Measurements from ENCODE around the gene CALU.

The CALU gene

GRCh38 chr7:128815289-128815942, 76.3 kb downstream of the CALU start:
- H2AFZ ChIP-seq (ENCODE audit: low read depth, low read length), result no peak overlapping the region
- DNase-seq, result no peak

DNA sequence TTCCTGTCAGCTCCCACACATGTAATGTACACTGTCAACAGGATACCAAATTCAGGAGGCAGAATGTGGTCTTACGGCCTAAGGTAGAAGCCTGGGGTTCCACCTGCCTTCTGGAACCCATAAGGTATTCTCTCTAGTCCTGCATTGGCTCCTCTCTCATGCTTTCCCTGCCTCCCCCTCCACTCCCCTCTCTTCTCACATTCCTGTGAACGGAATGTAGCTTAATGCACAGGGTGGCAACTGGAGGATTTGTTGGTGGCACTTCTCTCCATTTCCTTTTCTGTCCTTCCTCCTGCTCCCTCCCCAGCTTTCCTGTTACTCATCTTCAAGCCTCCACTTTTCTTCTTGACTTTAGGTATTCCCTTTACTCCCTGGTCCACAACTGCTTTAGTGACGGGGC, 79.5 kb downstream of the CALU start:
- no peaks in the 10 kb centered on the region for H4K20me1 ChIP-seq (ENCODE audit: insufficient read depth, low read length)
- no peaks in the 10 kb centered on the region for H3K36me3 ChIP-seq (ENCODE audit: insufficient read depth, low read length)
- no peak for ATAC-seq (ENCODE audit: insufficient read depth, low read depth)
- H3K4me1 ChIP-seq (ENCODE audit: insufficient read depth, low read length), result no peaks in the 10 kb centered on the region
- no peak for DNase-seq
- no peak overlapping the region for H3K4me2 ChIP-seq (ENCODE audit: insufficient read depth, low read length)
- no peaks in the 10 kb centered on the region for H3K27me3 ChIP-seq (ENCODE audit: insufficient read depth, low read length, poor library complexity)
- no peak for TF ChIP-seq EZH2 (IDR thresholded peaks at IDR 0.05; ENCODE audit: borderline replicate concordance, low read depth, low read length, severe bottlenecking)
- TF ChIP-seq CTCF (IDR thresholded peaks at IDR 0.05; ENCODE audit: borderline replicate concordance, extremely low read depth, low read length, poor library complexity, severe bottlenecking), result no peak
- no peaks in the 10 kb centered on the region for H3K79me2 ChIP-seq (ENCODE audit: insufficient read depth, low read length)
- H3K9me3 ChIP-seq (ENCODE audit: insufficient read depth, low read length, severe bottlenecking), result no peaks in the 10 kb centered on the region
- H3K4me3 ChIP-seq (ENCODE audit: low read depth in 1 of 2, low read length in 2 of 2), result no peak overlapping the region
- no peak overlapping the region for H3K9ac ChIP-seq (ENCODE audit: low read depth, low read length)
- no peak overlapping the region for H2AFZ ChIP-seq (ENCODE audit: low read depth, low read length)
- H3K27ac ChIP-seq (ENCODE audit: low read length), result no peak overlapping the region

More at GRCh38 chr7:128815289-128815942, 76.3 kb downstream of the CALU start:
- no peaks in the 10 kb centered on the region for H3K79me2 ChIP-seq (ENCODE audit: insufficient read depth, low read length)
- ATAC-seq (ENCODE audit: insufficient read depth, low read depth), result no peak
- no peaks in the 10 kb centered on the region for H3K4me1 ChIP-seq (ENCODE audit: insufficient read depth, low read length)
- H3K9ac ChIP-seq (ENCODE audit: low read depth, low read length), result no peak overlapping the region
- H3K4me2 ChIP-seq (ENCODE audit: insufficient read depth, low read length), result no peak overlapping the region
- no peaks in the 10 kb centered on the region; the same call in 1 of the 2 replicates for H4K20me1 ChIP-seq (ENCODE audit: insufficient read depth, low read length)
- H3K27me3 ChIP-seq (ENCODE audit: insufficient read depth, low read length, poor library complexity), result no peaks in the 10 kb centered on the region
- no peak overlapping the region for H3K27ac ChIP-seq (ENCODE audit: low read length)
- H3K4me3 ChIP-seq (ENCODE audit: low read depth in 1 of 2, low read length in 2 of 2), result no peak overlapping the region
- H3K9me3 ChIP-seq (ENCODE audit: insufficient read depth, low read length, severe bottlenecking), result no peaks in the 10 kb centered on the region
- no peak for TF ChIP-seq CTCF (IDR thresholded peaks at IDR 0.05; ENCODE audit: borderline replicate concordance, extremely low read depth, low read length, poor library complexity, severe bottlenecking)
- no peak for TF ChIP-seq EZH2 (IDR thresholded peaks at IDR 0.05; ENCODE audit: borderline replicate concordance, low read depth, low read length, severe bottlenecking)
- 0 out of 2 replicates have a peak, but pooled peaks cover 1% of the 10 kb centered on the region for H3K36me3 ChIP-seq (ENCODE audit: insufficient read depth, low read length)
